Lung (tissue), 12 donors: ENCODE measurements around the gene MCHR1. TPM values are rescaled to one million over a fixed set of nuclear protein-coding genes. Genes with fewer than 3 reads are reported as not detected.

Source experiments
- ATAC-seq: fragments of 200-7000 bp; cut with Tn5 transposase; one replicate; pipeline ENCODE4 v1.9.1; 2020; ENCODE audit warnings: moderate number of reproducible peaks; ENCODE audit not compliant: insufficient read depth, low FRiP score
- DNase-seq, 3 donors: peaks; one replicate each; pipeline ENCODE4 v3.0.0-alpha.2; 2013 to 2017
- H3K27ac ChIP-seq, 2 donors: one replicate each; pipeline ENCODE4 v1.5.1; 2013; ENCODE audit warnings: mild to moderate bottlenecking in 2 of 2, moderate library complexity in 2 of 2, control low read depth in 1 of 2, inconsistent platforms in 1 of 2, low read depth in 1 of 2, low read length in 1 of 2
- H3K27me3 ChIP-seq, 3 donors: one replicate each; pipeline ENCODE4 v1.5.1; 2013; ENCODE audit warnings: low read length in 2 of 3; ENCODE audit not compliant: control insufficient read depth in 3 of 3, insufficient read depth in 3 of 3
- H3K36me3 ChIP-seq, 4 donors: one replicate each; pipeline ENCODE4 v1.5.1; 2013; ENCODE audit warnings: low read length in 4 of 4, mild to moderate bottlenecking in 1 of 4, moderate library complexity in 1 of 4; ENCODE audit not compliant: control insufficient read depth in 4 of 4, insufficient read depth in 4 of 4
- H3K4me1 ChIP-seq, 5 donors: one replicate each; pipeline ENCODE4 v1.5.1; 2013; ENCODE audit warnings: low read length in 5 of 5, mild to moderate bottlenecking in 2 of 5, moderate library complexity in 1 of 5; ENCODE audit not compliant: control insufficient read depth in 5 of 5, insufficient read depth in 5 of 5
- H3K4me3 ChIP-seq: one replicate; pipeline ENCODE4 v1.5.1; 2013; ENCODE audit warnings: mild to moderate bottlenecking, control low read depth, moderate library complexity
- H3K9ac ChIP-seq, 2 donors: one replicate each; pipeline ENCODE4 v1.5.1; 2013; ENCODE audit warnings: low read length in 2 of 2, control low read depth in 1 of 2; ENCODE audit not compliant: insufficient read depth in 1 of 2
- H3K9me3 ChIP-seq, 4 donors: one replicate each; pipeline ENCODE4 v1.5.1; 2013; ENCODE audit warnings: low read length in 3 of 4, mild to moderate bottlenecking in 1 of 4, moderate library complexity in 1 of 4; ENCODE audit not compliant: control insufficient read depth in 4 of 4, insufficient read depth in 3 of 4
- CTCF ChIP-seq: IDR thresholded peaks from 2 replicates; pipeline ENCODE4 v1.5.1; 2012; ENCODE audit warnings: mild to moderate bottlenecking; ENCODE audit errors: control extremely low read depth, extremely low read depth
- WGBS, 2 donors: extraction: QIAGEN DNeasy Blood & Tissue Kit; methylation state at CpG; one replicate each; pipeline ENCODE4 v1.1.7; 2013; 5-methylcytosine and 5-hydroxymethylcytosine counted together
- polyA plus RNA-seq, 2 donors: library from polyadenylated mRNA; stranded (reverse); fragments of 200-250 nt; gene quantifications; one replicate each; pipeline ENCODE4 v1.2.1, GENCODE V29; 2013
- total RNA-seq, 2 donors: library from RNA; depleted of rRNA in 1 of 2; stranded (reverse); fragments of >200 nt in 1 of 2; gene quantifications; one replicate each; pipeline ENCODE4 v1.2.1, GENCODE V29; 2014 to 2021
- donor health status: control.
- donor health status: control.
- donor health status: Bipolar disorder and iron deficiency.
- donor health status: healthy.
- donor health status: DM: yes; HTN: yes; CAD: no.

Gene MCHR1
- total and polyA plus RNA-seq, 4 donors: 0.06 to 0.62 (median 0.29) TPM

- WGBS, 2 donors: 68 to 73% methylated on average over 11 of the region's 11 CpGs
- H3K4me1 ChIP-seq: peaks cover 0 to 5% (median 0%) of the 10 kb centered on the region in 5 donors
- H3K36me3 ChIP-seq: no peaks in the 10 kb centered on the region
- TF ChIP-seq CTCF: no peak
- H3K9me3 ChIP-seq: no peaks in the 10 kb centered on the region
- H3K9ac ChIP-seq: no peak overlapping the region
- DNase-seq (no peak), ATAC-seq (no peak)
- H3K4me3 ChIP-seq: no peak overlapping the region
- H3K27me3 ChIP-seq: no peaks in the 10 kb centered on the region
- no peak overlapping the region for H3K27ac ChIP-seq
Observed at GRCh38 chr22:40720538-40721256, 41.4 kb downstream of the MCHR1 start.

- Histone ChIP-seq H3K27ac (no peak overlapping the region), H3K27me3 (no peaks in the 10 kb centered on the region), H3K4me3 (no peak overlapping the region), H3K9me3 (no peaks in the 10 kb centered on the region), H3K9ac (no peak overlapping the region), H3K36me3 (no peaks in the 10 kb centered on the region), H3K4me1 (peaks cover 0 to 5% (median 0%) of the 10 kb centered on the region in 5 donors)
- 10 to 15% methylated on average over 6 of the region's 6 CpGs for WGBS, 2 donors
- DNase-seq (peak in 1 of 3 donors; percentile 57), ATAC-seq (no peak)
- no peak for TF ChIP-seq CTCF
Observed at GRCh38 chr22:40721266-40721665, 42.0 kb downstream of the MCHR1 start.

GRCh38 chr22:40723396-40723933 lies 44.2 kb downstream of the MCHR1 start:
- H3K27me3 ChIP-seq: no peaks in the 10 kb centered on the region
- no peak for ATAC-seq
- no peaks in the 10 kb centered on the region for H3K9me3 ChIP-seq
- no peak overlapping the region for H3K4me3 ChIP-seq
- H3K36me3 ChIP-seq: no peaks in the 10 kb centered on the region
- no peak for DNase-seq
- peaks cover 0 to 9% (median 4%) of the 10 kb centered on the region in 5 donors for H3K4me1 ChIP-seq
- WGBS, 2 donors: 86 to 89% methylated on average over 13 of the region's 13 CpGs
- H3K9ac ChIP-seq: no peak overlapping the region
- no peak overlapping the region for H3K27ac ChIP-seq
- no peak for TF ChIP-seq CTCF
